LHCN-M2 (cell line): ENCODE measurements around the gene CFAP58. TPM values are rescaled to one million over a fixed set of nuclear protein-coding genes. Genes with fewer than 3 reads are reported as not detected.
"Not testable (repeated sequence)": the region's sequence is repeated elsewhere in the genome, so short reads cannot be mapped to it uniquely, and the experiment has no call there.

ENCODE experiments used
- DNase-seq: peaks from one replicate; pipeline ENCODE4 v3.0.0-alpha.2; 2012; ENCODE audit warnings: low read depth
- total RNA-seq: library from RNA; depleted of rRNA; stranded (reverse); fragments of >200 nt; gene quantifications from 2 replicates; pipeline ENCODE4 v1.2.3, GENCODE V29; 2014

The CFAP58 gene
- total RNA-seq, 1 experiment from 2014 or later = 1.4 TPM

- DNase-seq = peak; percentile 27
These were observed 80.0 kb downstream of the CFAP58 start for GRCh38 chr10:104433669-104434068.

- DNase-seq = no peak
These were observed 81.0 kb downstream of the CFAP58 start for GRCh38 chr10:104434601-104435000.

- DNase-seq = peak; percentile 16
These were observed 82.2 kb downstream of the CFAP58 start for GRCh38 chr10:104435822-104436221.

- no peak for DNase-seq
These were observed 83.6 kb downstream of the CFAP58 start for GRCh38 chr10:104437226-104437625.

GRCh38 chr10:104440221-104440620 lies 86.6 kb downstream of the CFAP58 start:
- peak; percentile 39 for DNase-seq

GRCh38 chr10:104441329-104442000 lies 87.8 kb downstream of the CFAP58 start:
- peak; percentile 87 for DNase-seq

- peak; percentile 75 for DNase-seq
These were observed 91.7 kb downstream of the CFAP58 start for GRCh38 chr10:104445359-104445758.

- DNase-seq = no peak
These were observed 92.5 kb downstream of the CFAP58 start for GRCh38 chr10:104446151-104446550.

- no peak for DNase-seq
These were observed 93.7 kb downstream of the CFAP58 start for GRCh38 chr10:104447331-104447730.

- no peak for DNase-seq
These were observed 94.3 kb downstream of the CFAP58 start for GRCh38 chr10:104447906-104448305.

GRCh38 chr10:104449391-104449790 lies 95.8 kb downstream of the CFAP58 start:
- peak; percentile 25 for DNase-seq

GRCh38 chr10:104450490-104450889 lies 96.9 kb downstream of the CFAP58 start:
- DNase-seq = no peak

GRCh38 chr10:104450954-104451353 lies 97.3 kb downstream of the CFAP58 start:
- DNase-seq = peak; percentile 37

GRCh38 chr10:104452977-104453376 lies 99.3 kb downstream of the CFAP58 start:
- no peak for DNase-seq

GRCh38 chr10:104456802-104457542 lies 103.3 kb downstream of the CFAP58 start:
- no peak for DNase-seq

- DNase-seq = no peak
These were observed 103.9 kb downstream of the CFAP58 start for GRCh38 chr10:104457543-104457828.

GRCh38 chr10:104465575-104465974 lies 111.9 kb downstream of the CFAP58 start:
- DNase-seq = not testable (repeated sequence)

GRCh38 chr10:104468818-104469217 lies 115.2 kb downstream of the CFAP58 start:
- not testable (repeated sequence) for DNase-seq

- DNase-seq = no peak
These were observed 118.9 kb downstream of the CFAP58 start for GRCh38 chr10:104472505-104472904.

GRCh38 chr10:104472957-104473745 lies 119.5 kb downstream of the CFAP58 start:
- no peak for DNase-seq

GRCh38 chr10:104478380-104478779 lies 124.7 kb downstream of the CFAP58 start:
- DNase-seq = peak; percentile 11

GRCh38 chr10:104479906-104480593 lies 126.4 kb downstream of the CFAP58 start:
- no peak for DNase-seq
